ENCODE data around the gene KCNJ10.

DNA sequence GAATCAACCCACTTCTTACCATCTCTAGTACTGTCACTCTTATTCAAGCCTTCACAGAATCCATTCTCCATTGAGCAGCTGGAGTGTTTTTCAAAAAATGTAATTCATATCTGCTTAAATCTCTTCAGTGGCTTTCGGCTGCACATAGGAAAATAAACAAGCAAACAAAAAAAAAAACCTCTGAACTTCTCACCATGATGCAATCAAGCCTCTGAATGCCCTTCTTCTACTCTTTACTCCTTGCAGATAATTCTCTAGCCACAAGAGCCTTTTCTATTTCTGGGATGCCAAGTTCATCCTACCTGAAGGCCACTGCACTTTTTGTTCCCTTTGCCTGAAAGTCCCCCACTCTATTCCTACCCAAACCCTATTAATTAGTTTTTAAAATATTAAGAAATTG, 52.4 kb downstream of the KCNJ10 start:
- TF ChIP-seq CTCF (optimal IDR thresholded peaks at IDR 0.05 in 1 of 3, IDR thresholded peaks at IDR 0.05 in 1 of 3, conservative IDR thresholded peaks at IDR 0.05 in 1 of 3; ENCODE audit: extremely low read depth in 1 of 3, insufficient read depth in 2 of 3, low read length in 3 of 3) (no peak), EZH2 (IDR thresholded peaks at IDR 0.05; ENCODE audit: low read length) (no peak)

Measured in keratinocyte (primary cell).